Activated CD4-positive, alpha-beta T cell treated with anti-CD3 and anti-CD28 coated beads, Interleukin-2, Interleukin-6, amounts not matched to agents 100 ng/mL and 50 ng/mL, durations not matched to agents 16 hours and 8 hours (primary cell): ENCODE results near the gene RNASEL.

Experiments
- DNase-seq: peaks from one replicate; pipeline ENCODE4 v3.0.0-alpha.2; 2020

The RNASEL gene

DNA sequence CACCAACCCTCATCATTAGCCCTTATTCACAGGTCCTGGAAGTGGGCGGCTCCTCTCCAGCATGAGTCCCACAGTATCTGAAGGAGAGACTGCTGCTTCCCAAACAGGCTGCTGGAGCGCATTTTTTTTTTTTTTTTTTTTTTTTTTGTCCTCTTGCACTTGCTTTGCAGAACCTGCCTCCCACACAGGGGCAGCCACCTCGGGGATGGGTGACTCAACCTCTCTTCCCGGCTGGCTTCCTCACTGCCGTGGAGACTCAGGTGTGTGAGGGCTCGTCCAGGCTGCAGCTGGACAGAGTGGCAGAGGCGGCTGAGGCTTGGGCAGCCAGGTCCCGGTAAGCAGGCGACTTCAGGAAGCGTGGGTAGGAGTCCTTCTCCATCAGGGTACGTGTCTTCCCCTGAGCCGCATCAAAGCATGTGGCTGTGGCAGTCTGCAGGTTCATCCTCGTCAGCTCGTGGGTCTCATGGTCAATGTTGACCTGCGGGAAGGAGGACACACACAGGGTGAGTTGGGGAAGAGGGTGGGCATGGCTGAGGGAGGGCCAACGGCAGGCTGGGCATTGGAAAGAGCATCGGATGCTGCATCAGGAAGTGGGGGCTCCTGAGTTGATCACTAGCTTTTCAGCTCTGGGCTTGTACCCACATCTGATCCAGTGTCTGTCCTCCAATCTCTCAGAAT lies 11.1 kb upstream of the RNASEL start:
- no peak for DNase-seq

DNA sequence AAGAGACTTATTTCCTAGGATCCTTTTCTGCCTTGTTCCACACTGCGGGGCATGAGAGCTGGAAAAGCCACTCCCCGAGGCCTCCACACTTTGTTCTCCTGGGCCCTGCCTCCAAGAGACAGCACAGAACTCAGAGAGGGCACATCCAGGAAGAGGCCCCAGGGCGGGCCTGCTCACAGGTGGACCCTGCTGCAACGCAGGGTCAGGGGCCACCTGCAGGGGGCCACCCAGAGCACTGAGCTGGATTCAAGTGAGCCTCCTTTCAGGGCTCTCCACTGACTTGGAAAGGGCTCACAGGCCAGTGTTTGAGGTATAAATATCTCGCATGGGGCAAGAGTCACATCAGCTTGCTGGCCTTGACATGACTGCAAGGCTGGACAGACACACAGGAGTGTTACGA lies 10.3 kb upstream of the RNASEL start:
- DNase-seq = no peak

- DNase-seq = no peak
Measured at GRCh38 chr1:182598296-182598695, 9.2 kb upstream of the RNASEL start.

DNA sequence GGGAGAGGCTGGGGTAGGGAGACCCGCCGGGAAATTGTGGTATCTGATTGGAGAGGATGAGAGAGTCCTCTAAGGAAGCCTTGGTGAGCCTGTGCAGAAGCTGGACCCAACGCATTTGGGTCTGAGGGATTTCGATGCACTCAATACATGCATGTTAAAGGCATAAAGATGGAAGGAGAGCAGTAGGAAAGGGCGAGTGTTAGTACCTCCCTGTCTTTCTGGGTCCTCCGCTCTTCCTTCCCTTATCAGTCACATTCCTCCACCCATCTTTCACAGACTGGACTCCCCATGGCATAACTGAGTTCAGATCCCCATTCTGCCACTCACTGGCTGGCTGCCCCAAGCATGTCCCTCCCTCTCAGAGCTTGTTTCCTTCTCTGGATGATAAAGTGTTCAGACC lies 7.9 kb upstream of the RNASEL start:
- no peak for DNase-seq

DNA sequence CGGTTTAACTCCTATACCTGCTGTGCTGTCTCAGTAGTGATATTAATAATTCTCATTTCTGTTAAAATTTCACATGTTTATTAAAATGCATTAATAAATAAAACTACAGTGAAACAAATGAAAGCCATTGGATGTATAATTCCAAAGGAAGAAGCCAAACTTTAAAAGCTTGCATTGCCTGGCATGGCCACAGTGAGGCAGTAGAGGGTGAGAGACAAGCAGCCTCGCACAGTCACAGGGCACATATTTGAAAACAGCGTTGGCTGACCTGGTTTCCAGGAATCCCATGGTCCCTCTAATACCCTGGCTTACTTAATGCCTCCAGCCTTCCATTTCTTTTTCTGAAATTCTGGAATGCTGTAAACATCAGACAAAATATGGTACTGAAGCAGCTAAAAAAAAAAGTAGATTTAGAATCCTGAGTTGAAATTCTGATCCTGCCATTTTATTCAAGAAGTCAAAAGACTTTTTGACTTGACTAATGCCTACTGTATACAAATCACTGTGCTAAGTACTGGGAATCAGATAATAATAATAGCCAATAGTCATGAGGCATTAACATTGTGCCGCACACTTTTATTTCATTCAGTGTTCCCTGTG lies 6.7 kb upstream of the RNASEL start:
- peak; percentile 68 for DNase-seq

- no peak for DNase-seq
Measured at GRCh38 chr1:182589931-182590330, 875 bp upstream of the RNASEL start.

GRCh38 chr1:182589520-182589919 lies 464 bp upstream of the RNASEL start:
- no peak for DNase-seq

DNA sequence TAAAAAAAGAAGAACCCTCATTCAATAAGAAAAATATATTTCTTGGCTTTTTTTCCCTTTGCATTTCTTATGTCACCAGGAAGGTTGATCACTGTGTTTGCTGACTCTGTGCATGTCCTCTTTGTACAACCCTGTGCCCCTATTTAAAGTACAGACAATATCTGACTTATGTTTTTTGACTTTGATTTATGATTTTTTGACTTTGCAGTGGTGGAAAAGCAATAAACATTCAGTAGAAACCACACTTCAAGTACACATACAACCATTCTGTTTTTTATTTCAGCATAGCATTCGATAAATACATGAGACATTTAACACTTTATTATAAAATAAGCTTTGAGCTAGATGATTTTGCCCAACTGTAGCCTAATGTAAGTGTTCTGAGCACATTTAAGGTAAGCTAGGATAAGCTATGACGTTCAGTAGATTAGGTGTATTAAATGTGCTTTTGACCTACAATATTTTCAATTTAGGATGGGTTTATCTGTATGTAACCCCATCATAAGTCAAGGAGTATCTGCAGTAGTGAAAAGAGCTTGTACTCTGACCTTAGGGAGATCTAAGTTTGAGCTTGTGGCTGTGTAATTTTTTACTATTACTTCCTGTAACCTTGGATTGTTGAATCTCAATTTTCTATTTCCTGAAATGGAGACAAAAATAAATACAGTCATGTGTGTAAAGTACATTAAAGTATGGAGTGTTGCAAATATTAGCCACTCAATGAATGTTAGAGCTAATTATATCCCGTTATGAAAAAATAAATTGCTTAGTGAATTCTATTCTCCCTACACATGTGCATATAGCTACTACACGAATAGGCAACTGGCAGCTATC lies 1.2 kb downstream of the RNASEL start:
- no peak for DNase-seq

- no peak for DNase-seq
Measured at GRCh38 chr1:182587093-182587492, 2.0 kb downstream of the RNASEL start.

DNA sequence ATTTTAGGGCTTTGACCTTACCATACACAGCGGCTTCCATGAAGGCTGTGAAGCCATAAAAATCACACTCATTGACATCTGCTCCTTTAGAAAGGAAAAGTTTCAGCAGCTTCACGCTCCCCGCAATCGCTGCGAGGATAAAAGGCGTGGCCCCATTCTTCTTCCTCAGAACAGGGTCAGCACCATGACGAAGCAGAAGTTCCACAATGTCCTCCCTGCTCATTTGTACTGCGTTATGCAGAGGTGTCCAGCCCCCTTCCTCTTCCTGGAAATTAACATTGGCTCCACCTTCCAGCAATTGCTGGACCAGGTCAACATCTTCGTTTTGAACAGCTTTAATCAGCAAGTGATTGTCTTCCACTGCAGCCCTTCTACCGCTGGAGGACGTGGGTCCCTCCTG lies 2.7 kb downstream of the RNASEL start:
- no peak for DNase-seq

DNA sequence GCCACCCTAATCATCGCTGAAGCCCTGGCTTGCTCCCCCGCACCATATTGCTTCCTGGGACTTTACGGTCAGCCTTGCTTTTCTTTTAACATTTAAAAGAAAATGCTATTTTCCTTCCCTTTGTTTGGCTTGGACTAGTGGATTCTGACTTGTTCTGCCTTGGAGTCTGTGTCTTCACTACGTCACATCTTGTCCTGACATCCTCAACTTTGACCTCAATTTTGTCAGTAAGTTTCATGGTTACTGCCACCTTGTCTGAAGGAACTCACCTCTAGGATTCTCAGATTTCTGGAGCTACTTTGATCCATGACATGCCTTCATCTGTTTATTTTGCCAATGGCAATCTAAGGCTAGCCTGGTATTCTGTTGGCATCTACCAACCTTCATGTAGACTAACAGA lies 4.3 kb downstream of the RNASEL start:
- no peak for DNase-seq

DNA sequence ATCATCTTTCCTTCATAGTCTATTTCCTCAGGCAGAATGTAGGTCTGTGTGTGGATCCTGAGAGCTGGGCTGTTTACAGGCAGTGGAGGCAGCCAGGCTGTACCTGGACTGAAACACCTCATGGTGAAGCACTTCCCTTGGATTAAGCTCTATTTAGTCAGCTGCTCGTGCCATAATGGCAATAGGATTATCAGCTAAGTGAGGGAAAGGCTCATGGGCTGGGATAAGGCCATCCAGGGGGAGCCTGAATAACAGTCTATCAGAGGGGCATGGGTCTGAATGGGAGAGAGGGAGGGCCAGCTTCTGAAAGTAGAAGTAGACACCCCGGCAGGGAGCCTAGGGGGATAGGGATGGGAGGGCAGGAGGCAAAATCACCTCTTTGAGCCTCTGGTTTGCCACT lies 8.3 kb downstream of the RNASEL start:
- DNase-seq = no peak

GRCh38 chr1:182575540-182576149 lies 13.4 kb downstream of the RNASEL start:
- DNase-seq = no peak

- DNase-seq = no peak
Measured at GRCh38 chr1:182574156-182574555, 14.9 kb downstream of the RNASEL start.

DNA sequence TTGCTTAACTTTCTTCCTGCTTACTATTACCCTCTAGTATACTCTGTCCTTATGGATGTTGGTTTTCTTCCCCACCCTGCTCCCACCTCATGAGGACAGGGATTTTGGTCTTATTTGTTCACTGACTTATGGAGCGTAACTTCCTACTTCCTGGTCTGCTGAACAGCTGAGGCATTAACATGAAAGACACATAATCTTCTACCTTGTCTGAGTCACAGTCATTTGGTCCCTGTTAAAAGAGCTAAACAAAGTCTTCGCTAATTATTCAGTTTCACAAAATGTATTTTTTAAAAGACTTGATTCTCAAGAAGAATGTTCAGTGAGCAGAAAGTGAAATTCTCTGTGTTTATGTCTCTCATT lies 18.5 kb downstream of the RNASEL start:
- DNase-seq = no peak

GRCh38 chr1:182569939-182570610 lies 19.0 kb downstream of the RNASEL start:
- no peak for DNase-seq

- no peak for DNase-seq
Measured at GRCh38 chr1:182568647-182569284, 20.3 kb downstream of the RNASEL start.

GRCh38 chr1:182567629-182568028 lies 21.4 kb downstream of the RNASEL start:
- DNase-seq = no peak

GRCh38 chr1:182565537-182565936 lies 23.5 kb downstream of the RNASEL start:
- DNase-seq = peak; percentile 13

DNA sequence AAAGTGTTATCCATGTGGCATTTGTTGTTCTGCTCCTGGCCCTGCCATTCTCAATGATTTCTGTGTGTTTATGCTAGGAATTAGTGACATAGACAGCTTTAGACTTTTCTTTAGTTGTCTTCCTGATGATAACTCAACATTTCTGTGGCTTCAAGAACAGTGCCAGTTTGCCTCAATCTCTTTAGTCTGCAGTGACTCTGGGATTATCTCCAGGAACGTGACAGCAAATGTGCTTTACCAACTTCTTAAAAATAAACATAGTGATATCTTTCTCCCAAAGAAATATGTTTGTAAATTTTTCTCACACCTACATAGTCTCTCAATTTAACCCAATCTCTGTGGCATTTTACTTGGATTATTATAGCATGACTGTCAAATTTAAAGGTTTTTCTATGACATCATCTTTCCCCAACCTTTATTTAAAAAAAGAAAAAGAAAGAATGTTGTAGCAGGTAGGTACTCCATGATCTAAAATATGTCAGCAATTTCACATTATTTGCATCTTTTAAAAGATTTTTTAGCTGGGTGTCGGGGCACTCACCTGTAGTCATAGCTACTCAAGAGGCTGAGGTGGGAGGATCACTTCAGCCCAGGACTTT lies 24.6 kb downstream of the RNASEL start:
- DNase-seq = no peak

- no peak for DNase-seq
Measured at GRCh38 chr1:182563095-182563494, 26.0 kb downstream of the RNASEL start.

DNA sequence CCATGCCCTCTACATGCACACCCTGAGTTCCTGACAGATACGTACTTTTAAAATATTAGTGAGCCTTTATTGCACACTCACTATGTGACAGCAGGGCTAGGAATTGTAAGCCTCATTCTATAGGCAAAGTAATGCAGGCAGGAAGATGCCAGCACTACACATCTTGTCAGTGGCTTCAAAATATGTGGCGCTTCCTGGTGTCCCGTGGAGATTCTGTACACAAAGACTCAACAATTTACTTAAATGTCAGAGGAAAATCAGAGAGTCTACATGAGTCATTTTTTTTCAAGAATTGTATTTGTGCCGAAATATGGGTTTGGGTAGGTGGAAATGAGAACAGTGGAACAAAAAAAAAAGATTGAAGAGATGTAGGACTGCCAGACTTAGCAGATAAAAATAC lies 27.6 kb downstream of the RNASEL start:
- DNase-seq = no peak
